Lower leg skin (tissue), 3 donors: ENCODE measurements around the gene SCN8A.

Experiments used
- POLR2A ChIP-seq, 2 donors: fragments of 450-650 bp; IDR thresholded peaks; one replicate each; pipeline ENCODE4 v1.6.1; 2016 to 2017; ENCODE audit warnings: antibody characterized with exemption in 2 of 2, mild to moderate bottlenecking in 1 of 2, moderate library complexity in 1 of 2
- TF ChIP-seq, protein P1 (sequence below), 3 donors: fragments of 450-650 bp; IDR thresholded peaks; one replicate each; pipeline ENCODE4 v1.5.1; 2016; ENCODE audit warnings: antibody characterized with exemption in 3 of 3, mild to moderate bottlenecking in 3 of 3, moderate library complexity in 2 of 3

DNA sequence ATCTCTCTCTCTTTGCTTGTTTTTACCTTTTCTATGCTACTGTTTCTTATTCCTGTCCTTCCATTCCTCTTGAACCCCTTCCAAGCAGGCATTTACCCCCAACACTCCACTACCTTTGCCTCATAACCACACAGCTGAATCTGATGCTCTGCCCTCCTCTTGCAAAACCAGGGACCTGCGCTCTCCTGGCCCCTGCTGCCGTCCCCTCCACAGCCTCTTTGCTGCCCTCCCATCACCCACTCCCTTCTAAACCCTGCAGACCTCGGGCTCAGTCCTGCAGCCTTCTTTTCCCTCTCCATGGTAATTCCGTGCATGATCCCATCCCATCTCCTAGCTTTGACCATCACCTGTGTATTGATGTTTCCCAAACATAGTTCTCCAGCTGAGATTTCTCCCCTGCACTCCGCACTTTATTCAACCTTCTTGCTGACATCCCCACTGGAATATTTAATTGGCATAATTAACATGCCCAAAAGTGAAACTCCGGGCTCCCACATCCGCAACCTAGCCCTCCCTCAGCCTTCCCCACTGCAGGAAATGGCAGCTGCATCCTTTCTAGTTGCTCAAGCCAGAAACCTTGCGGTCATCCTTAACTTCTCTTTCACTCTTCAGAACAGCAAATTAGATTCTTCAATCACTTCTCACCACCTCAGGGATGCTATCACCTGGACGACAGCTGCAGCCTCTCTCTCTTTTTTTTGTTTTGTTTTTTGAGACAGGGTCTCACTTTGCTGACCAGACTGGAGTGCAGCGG lies 241.5 kb downstream of the SCN8A start:
- TF ChIP-seq, protein P1, sequence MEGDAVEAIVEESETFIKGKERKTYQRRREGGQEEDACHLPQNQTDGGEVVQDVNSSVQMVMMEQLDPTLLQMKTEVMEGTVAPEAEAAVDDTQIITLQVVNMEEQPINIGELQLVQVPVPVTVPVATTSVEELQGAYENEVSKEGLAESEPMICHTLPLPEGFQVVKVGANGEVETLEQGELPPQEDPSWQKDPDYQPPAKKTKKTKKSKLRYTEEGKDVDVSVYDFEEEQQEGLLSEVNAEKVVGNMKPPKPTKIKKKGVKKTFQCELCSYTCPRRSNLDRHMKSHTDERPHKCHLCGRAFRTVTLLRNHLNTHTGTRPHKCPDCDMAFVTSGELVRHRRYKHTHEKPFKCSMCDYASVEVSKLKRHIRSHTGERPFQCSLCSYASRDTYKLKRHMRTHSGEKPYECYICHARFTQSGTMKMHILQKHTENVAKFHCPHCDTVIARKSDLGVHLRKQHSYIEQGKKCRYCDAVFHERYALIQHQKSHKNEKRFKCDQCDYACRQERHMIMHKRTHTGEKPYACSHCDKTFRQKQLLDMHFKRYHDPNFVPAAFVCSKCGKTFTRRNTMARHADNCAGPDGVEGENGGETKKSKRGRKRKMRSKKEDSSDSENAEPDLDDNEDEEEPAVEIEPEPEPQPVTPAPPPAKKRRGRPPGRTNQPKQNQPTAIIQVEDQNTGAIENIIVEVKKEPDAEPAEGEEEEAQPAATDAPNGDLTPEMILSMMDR (IDR thresholded peaks at IDR 0.05): no peak
- TF ChIP-seq POLR2A (IDR thresholded peaks at IDR 0.05): no peak
